Measurements from ENCODE around the gene AMTN. TPM values are rescaled to one million over a fixed set of nuclear protein-coding genes. Genes with fewer than 3 reads are reported as not detected.

AMTN gene
- total and polyA plus RNA-seq, 2 donors: 0.57 to 1.4 TPM

GRCh38 chr4:70577220-70577927 is 59.0 kb downstream of the AMTN start:
- Histone ChIP-seq H3K27me3 (ENCODE audit: control insufficient read depth in 2 of 2, insufficient read depth in 1 of 2, low read length in 1 of 2) (no peaks in the 10 kb centered on the region), H3K4me1 (ENCODE audit: control insufficient read depth in 2 of 2, insufficient read depth in 2 of 2, low read length in 2 of 2) (no peaks in the 10 kb centered on the region), H3K27ac (ENCODE audit: low read depth in 1 of 2, low read length in 1 of 2) (no peak overlapping the region), H3K36me3 (ENCODE audit: control insufficient read depth in 2 of 2, insufficient read depth in 2 of 2, low read length in 1 of 2) (no peaks in the 10 kb centered on the region), H3K4me3 (ENCODE audit: low read length in 2 of 2) (no peak overlapping the region), H3K9me3 (ENCODE audit: control insufficient read depth in 2 of 2, insufficient read depth in 1 of 2, low read length in 1 of 2) (no peaks in the 10 kb centered on the region)
- DNase-seq (ENCODE audit: low read depth in 6 of 9, low spot score in 9 of 9): no peak
- WGBS: 91% methylated on average over 6 of the region's 6 CpGs

GRCh38 chr4:70581980-70582379 is 63.6 kb downstream of the AMTN start:
- no peak overlapping the region for H3K4me3 ChIP-seq (ENCODE audit: low read length in 2 of 2)
- no peaks in the 10 kb centered on the region for H3K9me3 ChIP-seq (ENCODE audit: control insufficient read depth in 2 of 2, insufficient read depth in 1 of 2, low read length in 1 of 2)
- H3K36me3 ChIP-seq (ENCODE audit: control insufficient read depth in 2 of 2, insufficient read depth in 2 of 2, low read length in 1 of 2): no peaks in the 10 kb centered on the region
- DNase-seq (ENCODE audit: low read depth in 6 of 9, low spot score in 9 of 9): no peak
- WGBS: 71% methylated on average over 2 of the region's 2 CpGs
- H3K27ac ChIP-seq (ENCODE audit: low read depth in 1 of 2, low read length in 1 of 2): no peak overlapping the region
- no peaks in the 10 kb centered on the region for H3K27me3 ChIP-seq (ENCODE audit: control insufficient read depth in 2 of 2, insufficient read depth in 1 of 2, low read length in 1 of 2)
- H3K4me1 ChIP-seq (ENCODE audit: control insufficient read depth in 2 of 2, insufficient read depth in 2 of 2, low read length in 2 of 2): no peaks in the 10 kb centered on the region

Other genes starting within 250 kb of the AMTN start
- not detected for gene CABS1, start 183.6 kb upstream of the AMTN start, total RNA-seq
- 0.02 TPM for gene CABS1, start 183.6 kb upstream of the AMTN start, polyA plus RNA-seq
- not detected for gene SMR3A, start 157.8 kb upstream of the AMTN start, total RNA-seq
- not detected for gene SMR3A, start 157.8 kb upstream of the AMTN start, polyA plus RNA-seq
- not detected for gene SMR3B, start 135.4 kb upstream of the AMTN start, total RNA-seq
- gene SMR3B, start 135.4 kb upstream of the AMTN start, polyA plus RNA-seq: 1.1 TPM
- not detected for gene OPRPN, start 120.6 kb upstream of the AMTN start, total RNA-seq
- gene OPRPN, start 120.6 kb upstream of the AMTN start, polyA plus RNA-seq: 0.34 TPM
- gene MUC7, start 46.4 kb upstream of the AMTN start, total RNA-seq: not detected
- 0.11 TPM for gene MUC7, start 46.4 kb upstream of the AMTN start, polyA plus RNA-seq
- gene AMBN, start 73.7 kb downstream of the AMTN start, total RNA-seq: 0.19 TPM
- 0.84 TPM for gene AMBN, start 73.7 kb downstream of the AMTN start, polyA plus RNA-seq
- gene ENAM, start 110.2 kb downstream of the AMTN start, total RNA-seq: 1.2 TPM
- gene ENAM, start 110.2 kb downstream of the AMTN start, polyA plus RNA-seq: 0.07 TPM
- 48.5 TPM for gene JCHAIN, start 147.9 kb downstream of the AMTN start, total RNA-seq
- gene JCHAIN, start 147.9 kb downstream of the AMTN start, polyA plus RNA-seq: 34.7 TPM
- gene UTP3, start 170.0 kb downstream of the AMTN start, total RNA-seq: 30.5 TPM
- gene UTP3, start 170.0 kb downstream of the AMTN start, polyA plus RNA-seq: 53.9 TPM
- gene RUFY3, start 203.4 kb downstream of the AMTN start, total RNA-seq: 75.3 TPM
- gene RUFY3, start 203.4 kb downstream of the AMTN start, polyA plus RNA-seq: 37.3 TPM

Measured in thymus (tissue), 11 donors.